A673 (cell line): ENCODE results near the gene ZNF107.

Experiments used
- CTCF ChIP-seq: fragments of 300-800, 200-600 bp; sonication (generic); conservative IDR thresholded peaks from 2 replicates; pipeline ENCODE4 v1.5.1; 2017; ENCODE audit warnings: low read depth, mild to moderate bottlenecking, antibody characterized with exemption, low read length, moderate library complexity, mixed read lengths
- EZH2 ChIP-seq: fragments of 200-600 bp; sonication (generic); IDR thresholded peaks from 2 replicates; pipeline ENCODE4 v1.6.1; 2017; ENCODE audit warnings: borderline replicate concordance, low read depth, mild to moderate bottlenecking, mixed read lengths, antibody characterized with exemption, low read length; ENCODE audit not compliant: poor library complexity, severe bottlenecking

- TF ChIP-seq CTCF (no peak), EZH2 (no peak)
These were observed 37.2 kb upstream of the ZNF107 start for GRCh38 chr7:64628721-64629120.
